Uterus (tissue), 4 donors: Measurements from ENCODE around the gene LMNTD1. TPM values are rescaled to one million over a fixed set of nuclear protein-coding genes. Genes with fewer than 3 reads are reported as not detected.

Experiments used
- DNase-seq, 2 donors: peaks; one replicate each; pipeline ENCODE4 v3.0.0-alpha.2; 2019 to 2020
- H3K27ac ChIP-seq, 2 donors: fragments of 200-600 bp; sonication (generic); 1 replicate in 1 of 2; 2 replicates in 1 of 2; pipeline ENCODE4 v1.5.1; 2016 to 2018
- H3K27me3 ChIP-seq, 2 donors: fragments of 200-600 bp; sonication (generic); one replicate each; pipeline ENCODE4 v1.5.1; 2018 to 2019; ENCODE audit warnings: control low read depth in 1 of 2
- H3K36me3 ChIP-seq, 2 donors: fragments of 200-600 bp; sonication (generic); one replicate each; pipeline ENCODE4 v1.5.1; 2019; ENCODE audit warnings: control low read depth in 1 of 2
- H3K4me1 ChIP-seq, 2 donors: fragments of 200-600 bp; sonication (generic); one replicate each; pipeline ENCODE4 v1.5.1; 2018 to 2019; ENCODE audit warnings: control low read depth in 1 of 2
- H3K4me3 ChIP-seq, 2 donors: fragments of 200-600 bp; sonication (generic); 1 replicate in 1 of 2; 2 replicates in 1 of 2; pipeline ENCODE4 v1.5.1; 2018 to 2019; ENCODE audit warnings: mild to moderate bottlenecking in 1 of 2
- H3K9me3 ChIP-seq, 2 donors: fragments of 200-600 bp; sonication (generic); one replicate each; pipeline ENCODE4 v1.5.1; 2019; ENCODE audit warnings: control low read depth in 1 of 2
- CTCF ChIP-seq, 4 experiments: fragments of 200-600 bp in 2 of 4; fragments of 450-650 bp in 2 of 4; sonication (generic) in 2 of 4; IDR thresholded peaks; one replicate each; pipeline ENCODE4 v1.5.1; 2016 to 2019; ENCODE audit warnings: antibody characterized with exemption in 4 of 4, mild to moderate bottlenecking in 2 of 4, moderate library complexity in 1 of 4
- POLR2A ChIP-seq, 2 donors: fragments of 450-650 bp; IDR thresholded peaks; one replicate each; pipeline ENCODE4 v1.6.1; 2016; ENCODE audit warnings: antibody characterized with exemption in 2 of 2, mild to moderate bottlenecking in 1 of 2, moderate library complexity in 1 of 2
- intact Hi-C: fragments of 100-400 bp; cut with DNase I; formaldehyde crosslinking; loops from one replicate; pipeline ENCODE4 v1.15.1; 2023; ENCODE audit warnings: low total_unique reads
- total RNA-seq, 4 donors: library from RNA; depleted of rRNA in 3 of 4; stranded (reverse); fragments of >200 nt in 3 of 4; gene quantifications; one replicate each; pipeline versions ENCODE4 v1.1.0 to v1.2.4, GENCODE V29; 2014 to 2023
- donor health status: DM: yes; HTN: yes; CAD: no.

Gene LMNTD1
- total RNA-seq, 4 donors from 2014 or later = 6.6 TPM; not detected in 3

DNA sequence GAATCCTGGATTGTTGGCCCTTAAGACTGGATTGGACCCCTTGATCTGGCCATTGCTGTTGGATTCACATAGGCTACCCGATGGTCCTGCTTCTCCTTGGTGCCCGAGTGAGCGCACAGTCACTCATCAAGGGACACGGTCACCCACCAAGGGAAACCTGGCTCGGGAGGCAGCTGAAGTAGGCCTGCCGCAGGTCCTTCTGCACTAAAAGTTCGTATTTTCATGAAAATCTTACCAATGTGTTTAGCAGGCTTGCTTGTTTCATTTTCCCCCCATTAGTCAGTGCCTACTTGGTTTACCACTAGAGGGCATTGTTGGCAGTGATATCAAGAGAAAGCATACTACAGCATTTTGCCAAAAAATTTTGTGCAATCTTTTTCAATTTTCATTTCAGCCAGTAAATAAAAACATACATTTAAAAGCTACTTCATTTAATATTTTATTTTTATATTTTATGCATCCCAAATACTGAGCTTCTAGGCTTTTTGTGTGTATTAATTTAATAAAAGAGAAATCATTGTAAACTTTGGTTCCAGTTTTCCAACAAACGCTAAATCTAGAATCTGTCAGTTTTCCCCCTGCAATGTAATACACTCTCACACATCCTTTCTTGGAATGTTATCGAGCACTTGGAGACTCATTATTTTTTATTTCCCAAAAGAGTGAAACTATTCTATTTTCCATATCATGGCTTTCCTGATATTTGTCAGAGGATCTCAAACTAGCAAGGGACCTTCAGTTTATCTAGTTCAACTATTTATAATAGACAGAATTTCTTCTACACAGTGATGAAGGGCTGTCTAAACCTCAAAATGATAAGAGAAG lies 116.7 kb downstream of the LMNTD1 start:
- intact Hi-C loops = no loop called here
- no peaks in the 10 kb centered on the region for H3K9me3 ChIP-seq
- peak overlapping the region; percentile 23 to 26 for H3K27ac ChIP-seq
- no peaks in the 10 kb centered on the region for H3K27me3 ChIP-seq
- H3K36me3 ChIP-seq = no peaks in the 10 kb centered on the region
- DNase-seq = peak in 1 of 2 donors; percentile 31
- H3K4me1 ChIP-seq = no peaks in the 10 kb centered on the region
- TF ChIP-seq CTCF (IDR thresholded peaks at IDR 0.05) (peak; percentile 67 to 78 (median 74)), POLR2A (IDR thresholded peaks at IDR 0.05) (no peak)
- H3K4me3 ChIP-seq = no peak overlapping the region

DNA sequence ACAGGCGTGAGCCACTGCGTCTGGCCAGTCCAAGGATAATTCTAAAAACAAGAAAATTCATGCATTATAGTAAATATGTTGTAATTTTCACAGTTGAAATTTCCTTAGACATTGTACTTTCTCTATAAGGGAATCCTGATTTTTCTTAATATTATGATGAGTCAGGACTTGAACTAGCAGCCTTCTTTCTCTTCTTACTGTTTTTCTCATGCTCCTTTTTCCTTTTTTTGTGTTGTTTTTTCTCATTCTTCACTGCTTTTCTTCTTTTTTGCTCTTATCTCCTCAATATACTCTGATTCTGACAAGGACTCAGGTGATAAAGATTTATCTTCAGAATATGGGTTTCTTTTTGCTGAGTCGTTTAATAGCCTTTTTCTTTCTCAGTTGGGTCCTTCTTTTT lies 117.7 kb downstream of the LMNTD1 start:
- Histone ChIP-seq H3K4me3 (no peak overlapping the region), H3K36me3 (no peaks in the 10 kb centered on the region), H3K9me3 (no peaks in the 10 kb centered on the region), H3K27ac (no peak overlapping the region), H3K4me1 (no peaks in the 10 kb centered on the region), H3K27me3 (no peaks in the 10 kb centered on the region)
- no peak for TF ChIP-seq CTCF (IDR thresholded peaks at IDR 0.05)
- TF ChIP-seq POLR2A (IDR thresholded peaks at IDR 0.05) = no peak
- intact Hi-C loops = no loop called here
- no peak for DNase-seq

- Histone ChIP-seq H3K4me1 (no peaks in the 10 kb centered on the region), H3K27me3 (no peaks in the 10 kb centered on the region), H3K9me3 (no peaks in the 10 kb centered on the region), H3K4me3 (no peak overlapping the region), H3K27ac (peak overlapping the region in 1 of 2 donors; percentile 34), H3K36me3 (no peaks in the 10 kb centered on the region)
- TF ChIP-seq POLR2A (IDR thresholded peaks at IDR 0.05) = no peak
- no peak for DNase-seq
- intact Hi-C loops = no loop called here
Measured at GRCh38 chr12:25434515-25434914, 118.6 kb downstream of the LMNTD1 start.

- Histone ChIP-seq H3K27ac (peak overlapping the region in 1 of 2 donors; percentile 34), H3K36me3 (no peaks in the 10 kb centered on the region), H3K4me1 (no peaks in the 10 kb centered on the region), H3K27me3 (no peaks in the 10 kb centered on the region), H3K4me3 (no peak overlapping the region), H3K9me3 (no peaks in the 10 kb centered on the region)
- TF ChIP-seq CTCF (IDR thresholded peaks at IDR 0.05) = no peak
- TF ChIP-seq POLR2A (IDR thresholded peaks at IDR 0.05) = no peak
- intact Hi-C loops = no loop called here
- no peak for DNase-seq
Measured at GRCh38 chr12:25433581-25434325, 119.3 kb downstream of the LMNTD1 start.

DNA sequence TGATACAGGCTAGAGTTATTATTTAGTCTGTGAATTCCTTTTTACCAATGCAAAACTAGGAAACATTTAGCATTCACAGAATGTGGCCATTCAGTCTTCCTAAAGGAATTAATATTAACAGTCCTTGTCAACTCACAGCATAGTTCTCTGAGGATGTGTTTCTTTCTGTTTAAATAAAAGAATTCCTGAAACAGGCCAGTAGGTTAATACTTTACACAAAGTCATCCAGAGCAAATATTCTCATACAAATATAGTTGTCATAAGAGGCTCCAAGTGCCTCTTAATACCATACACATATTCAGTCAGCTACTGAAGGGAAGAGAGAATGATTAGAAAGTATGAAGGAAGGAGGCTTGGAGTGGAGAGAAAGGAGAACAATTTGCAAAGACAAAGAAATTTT lies 120.1 kb downstream of the LMNTD1 start:
- intact Hi-C loops = no loop called here
- no peak for DNase-seq

More for the DNA sequence above, 120.1 kb downstream of the LMNTD1 start:
- peak overlapping the region in 1 of 2 donors; percentile 34 for H3K27ac ChIP-seq
- TF ChIP-seq CTCF (IDR thresholded peaks at IDR 0.05) (no peak), POLR2A (IDR thresholded peaks at IDR 0.05) (no peak)
- no peaks in the 10 kb centered on the region for H3K9me3 ChIP-seq
- H3K27me3 ChIP-seq = no peaks in the 10 kb centered on the region
- no peaks in the 10 kb centered on the region for H3K4me1 ChIP-seq
- no peak overlapping the region for H3K4me3 ChIP-seq
- H3K36me3 ChIP-seq = no peaks in the 10 kb centered on the region
